Heart left ventricle (tissue), 16 donors: ENCODE data around the gene SERPINE1. TPM values are rescaled to one million over a fixed set of nuclear protein-coding genes. Genes with fewer than 3 reads are reported as not detected.
"Not testable (repeated sequence)": the region's sequence is repeated elsewhere in the genome, so short reads cannot be mapped to it uniquely, and the experiment has no call there.

ENCODE experiments used
- ATAC-seq, 4 donors: fragments of 200-7000 bp; cut with Tn5 transposase; one replicate each; pipeline ENCODE4 v1.9.1; 2020 to 2022; ENCODE audit warnings: moderate library complexity in 4 of 4, mild to moderate bottlenecking in 3 of 4, moderate number of reproducible peaks in 1 of 4
- DNase-seq, 5 donors: peaks; one replicate each; pipeline ENCODE4 v3.0.0-alpha.2; 2020
- H3K27ac ChIP-seq, 12 donors: fragments of 200-600 bp; sonication (generic) in 4 of 12; one replicate each; pipeline versions ENCODE4 v1.5.0 to v1.8.0; 2016 to 2022; ENCODE audit warnings: mild to moderate bottlenecking in 2 of 12
- H3K27me3 ChIP-seq, 9 donors: fragments of 200-600 bp; sonication (generic) in 2 of 9; one replicate each; pipeline versions ENCODE4 v1.5.1 to v1.8.0; 2016 to 2022; ENCODE audit warnings: mild to moderate bottlenecking in 3 of 9
- H3K36me3 ChIP-seq, 9 donors: fragments of 200-600 bp; sonication (generic) in 2 of 9; one replicate each; pipeline versions ENCODE4 v1.5.0 to v1.8.0; 2018 to 2022; ENCODE audit warnings: mild to moderate bottlenecking in 2 of 9
- H3K4me1 ChIP-seq, 12 donors: fragments of 200-600 bp; sonication (generic) in 4 of 12; one replicate each; pipeline versions ENCODE4 v1.5.0 to v1.8.0; 2016 to 2022; ENCODE audit warnings: mild to moderate bottlenecking in 3 of 12
- H3K4me3 ChIP-seq, 12 donors: fragments of 200-600 bp; sonication (generic) in 4 of 12; one replicate each; pipeline versions ENCODE4 v1.5.0 to v1.8.0; 2017 to 2022; ENCODE audit warnings: mild to moderate bottlenecking in 9 of 12, moderate library complexity in 4 of 12
- H3K9me3 ChIP-seq, 12 donors: fragments of 200-600 bp; sonication (generic) in 4 of 12; one replicate each; pipeline versions ENCODE4 v1.5.0 to v1.8.0; 2016 to 2022; ENCODE audit warnings: mild to moderate bottlenecking in 1 of 12
- CTCF ChIP-seq, 12 donors: fragments of 200-600 bp; sonication (generic) in 4 of 12; IDR thresholded peaks; one replicate each; pipeline versions ENCODE4 v1.5.0 to v1.8.0; 2018 to 2022; ENCODE audit warnings: antibody characterized with exemption in 12 of 12, mild to moderate bottlenecking in 5 of 12
- POLR2A ChIP-seq, 2 donors: fragments of 450-650 bp; IDR thresholded peaks; one replicate each; pipeline ENCODE4 v1.6.1; 2017; ENCODE audit warnings: antibody characterized with exemption in 2 of 2, mild to moderate bottlenecking in 2 of 2, moderate library complexity in 2 of 2
- WGBS, 4 donors: extraction: QIAGEN DNeasy Blood & Tissue Kit in 2 of 4; methylation state at CpG; one replicate each; pipeline versions ENCODE4 v1.1.5 to v1.1.7; 2013 to 2018; 5-methylcytosine and 5-hydroxymethylcytosine counted together
- intact Hi-C, 10 donors: fragments of 100-400 bp; cut with DNase I; formaldehyde crosslinking; loops; one replicate each; pipeline versions ENCODE4 v1.11.1 to v1.14.2; 2022
- polyA plus RNA-seq, 2 donors: library from polyadenylated mRNA; stranded (reverse); fragments of 200-250 nt; gene quantifications; one replicate each; pipeline ENCODE4 v1.2.3, GENCODE V29; 2013
- total RNA-seq, 9 donors: library from RNA; depleted of rRNA in 2 of 9; stranded (reverse); fragments of >200 nt in 2 of 9; fragmentation: NEBNext Ultra II Directional in 3 of 9; extraction: Animal tissue kit (Norgen Biotek cat#: 25700) in 3 of 9; gene quantifications; one replicate each; pipeline versions ENCODE4 v1.1.0 to v1.2.4, GENCODE V29; 2016 to 2023
- donor health status: ischemic (EF 13 %, LVEDD 7.1; RV severe dilation, severe dysfunction).
- donor health status: healthy with polysubstance abuse.
- donor health status: DM: no; HTN: yes; CAD: no.
- donor health status: DM: no; HTN: no; CAD: no.
- donor health status: ischemic (EF 25% LVEDD 6.9; RV normal size, moderate dysfunction).
- donor health status: ischemic (EF 25% LVEDD 5.7; RV mildly dilated, moderate dysfunction).
- donor health status: healthy.
- donor health status: DM: yes; HTN: yes; CAD: no.
- donor health status: ischemic (EF 35%, LVEDD 5.7; RV mildly dilated, moderate dysfunction).
- donor health status: nonischemic (EF 11% LVEDD 7.7; RV severe dilation, severe dysfunction).
- donor health status: DM: yes; HTN: yes; CAD: no.
- donor health status: PGD.
- donor health status: ischemic (EF 29% LVEDD 5.4; RV normal size, mild dysfunction).
- donor health status: nonischemic (EF 23%, LVEDD 6.1; RV moderate dilation, normal function).

The SERPINE1 gene
- total and polyA plus RNA-seq, 11 donors = 1.3 to 595 (median 13.9) TPM

GRCh38 chr7:101102026-101102425 is 24.9 kb upstream of the SERPINE1 start:
- no peaks in the 10 kb centered on the region for H3K27me3 ChIP-seq
- ATAC-seq (no peak), DNase-seq (no peak)
- H3K27ac ChIP-seq = no peak overlapping the region
- no peaks in the 10 kb centered on the region for H3K9me3 ChIP-seq
- intact Hi-C loops = no loop called here
- H3K36me3 ChIP-seq = no peaks in the 10 kb centered on the region
- H3K4me3 ChIP-seq = no peak overlapping the region
- no peak for TF ChIP-seq POLR2A (IDR thresholded peaks at IDR 0.05)
- TF ChIP-seq CTCF (IDR thresholded peaks at IDR 0.05) = no peak
- H3K4me1 ChIP-seq = peaks cover 0 to 44% (median 21%) of the 10 kb centered on the region in 12 donors
- 89 to 93% (median 92%) methylated on average over 6 of the region's 6 CpGs for WGBS, 4 donors

GRCh38 chr7:101103701-101104100 is 23.2 kb upstream of the SERPINE1 start:
- H3K27ac ChIP-seq, H3K4me3 ChIP-seq, DNase-seq, H3K27me3 ChIP-seq, intact Hi-C loops, H3K9me3 ChIP-seq, H3K36me3 ChIP-seq, ATAC-seq: not testable (repeated sequence)
- WGBS, 4 donors = 84 to 93% (median 90%) methylated on average over 9 to 10 of the region's 10 CpGs
- peaks cover 6 to 54% (median 27%) of the 10 kb centered on the region in 12 donors for H3K4me1 ChIP-seq

GRCh38 chr7:101104193-101104713 is 22.7 kb upstream of the SERPINE1 start:
- H3K36me3 ChIP-seq = no peaks in the 10 kb centered on the region
- peaks cover 6 to 55% (median 28%) of the 10 kb centered on the region in 12 donors for H3K4me1 ChIP-seq
- intact Hi-C loops = no loop called here
- no peak overlapping the region for H3K4me3 ChIP-seq
- 63 to 70% (median 69%) methylated on average over 15 of the region's 15 CpGs for WGBS, 4 donors
- no peak overlapping the region for H3K27ac ChIP-seq
- DNase-seq (peak in 1 of 5 donors; percentile 47), ATAC-seq (no peak)
- no peak for TF ChIP-seq CTCF (IDR thresholded peaks at IDR 0.05)
- TF ChIP-seq POLR2A (IDR thresholded peaks at IDR 0.05) = no peak
- no peaks in the 10 kb centered on the region for H3K27me3 ChIP-seq
- H3K9me3 ChIP-seq = no peaks in the 10 kb centered on the region

GRCh38 chr7:101104799-101105198 is 22.1 kb upstream of the SERPINE1 start:
- DNase-seq (no peak), ATAC-seq (no peak)
- no peak for TF ChIP-seq POLR2A (IDR thresholded peaks at IDR 0.05)
- no peak for TF ChIP-seq CTCF (IDR thresholded peaks at IDR 0.05)
- Histone ChIP-seq H3K9me3 (no peaks in the 10 kb centered on the region), H3K36me3 (no peaks in the 10 kb centered on the region), H3K27me3 (no peaks in the 10 kb centered on the region), H3K4me1 (peaks cover 6 to 50% (median 22%) of the 10 kb centered on the region in 12 donors), H3K4me3 (no peak overlapping the region), H3K27ac (no peak overlapping the region)
- intact Hi-C loops = no loop called here
- 67 to 85% (median 75%) methylated on average over 3 of the region's 3 CpGs for WGBS, 4 donors

GRCh38 chr7:101105248-101105647 is 21.7 kb upstream of the SERPINE1 start:
- intact Hi-C loops, H3K9me3 ChIP-seq, H3K4me3 ChIP-seq, H3K27me3 ChIP-seq, H3K27ac ChIP-seq, DNase-seq, ATAC-seq, H3K36me3 ChIP-seq: not testable (repeated sequence)
- H3K4me1 ChIP-seq = peaks cover 5 to 46% (median 18%) of the 10 kb centered on the region in 12 donors
- WGBS, 4 donors = 82 to 86% (median 82%) methylated on average over 5 of the region's 5 CpGs
